Measurements from ENCODE around the gene CD80.
"Not testable (repeated sequence)": the region's sequence is repeated elsewhere in the genome, so short reads cannot be mapped to it uniquely, and the experiment has no call there.

The CD80 gene, protein sequence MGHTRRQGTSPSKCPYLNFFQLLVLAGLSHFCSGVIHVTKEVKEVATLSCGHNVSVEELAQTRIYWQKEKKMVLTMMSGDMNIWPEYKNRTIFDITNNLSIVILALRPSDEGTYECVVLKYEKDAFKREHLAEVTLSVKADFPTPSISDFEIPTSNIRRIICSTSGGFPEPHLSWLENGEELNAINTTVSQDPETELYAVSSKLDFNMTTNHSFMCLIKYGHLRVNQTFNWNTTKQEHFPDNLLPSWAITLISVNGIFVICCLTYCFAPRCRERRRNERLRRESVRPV

GRCh38 chr3:119559441-119559963, at the start of gene CD80:
Gene CD80 (minus strand): TSS chr3:119559614. CDS start chr3:119557728, 1,886 bp downstream.
- no peak for TF ChIP-seq JUND (IDR thresholded peaks at IDR 0.05; ENCODE audit: low read depth)
- in situ Hi-C loops (cut with HindIII; ENCODE audit: low pct_unique_long_range_greater_than_20kb, low sequenced_read_pairs), result no loop called here
- DNase-seq (ENCODE audit: low read depth in 1 of 2, low spot score in 1 of 2), result peak; percentile 33 to 74

DNA sequence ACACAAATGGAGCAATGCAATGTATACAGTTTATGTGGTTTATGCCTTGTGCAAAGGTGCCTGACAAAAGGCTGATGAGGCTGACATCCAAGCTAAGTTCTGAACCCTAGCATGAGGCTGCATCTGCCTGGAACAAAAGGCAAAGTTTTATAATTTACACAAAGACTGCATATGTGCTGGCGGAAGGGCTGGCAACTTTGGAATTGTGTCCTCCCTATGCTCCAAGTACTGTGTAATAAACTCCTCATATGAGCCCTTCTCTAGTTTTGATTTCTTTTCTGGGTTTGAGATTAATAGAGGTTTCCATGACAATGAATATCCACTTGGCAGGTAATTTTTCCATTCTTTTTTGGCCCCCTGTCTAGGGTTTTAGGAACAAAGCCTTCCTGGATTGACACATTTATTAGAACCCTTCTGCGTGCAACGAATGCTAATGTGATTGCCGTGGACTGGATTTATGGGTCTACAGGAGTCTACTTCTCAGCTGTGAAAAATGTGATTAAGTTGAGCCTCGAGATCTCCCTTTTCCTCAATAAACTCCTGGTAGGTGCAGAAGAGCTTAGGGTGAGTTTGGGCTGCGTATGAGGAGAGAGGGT, 49.1 kb upstream of the CD80 start:
- in situ Hi-C loops (cut with HindIII; ENCODE audit: low pct_unique_long_range_greater_than_20kb, low sequenced_read_pairs), result no loop called here
- no peak for DNase-seq (ENCODE audit: low read depth in 1 of 2, low spot score in 1 of 2)
- no peak for TF ChIP-seq JUND (IDR thresholded peaks at IDR 0.05; ENCODE audit: low read depth)

- in situ Hi-C loops (cut with HindIII; ENCODE audit: low pct_unique_long_range_greater_than_20kb, low sequenced_read_pairs), result no loop called here
- no peak for DNase-seq (ENCODE audit: low read depth in 1 of 2, low spot score in 1 of 2)
- no peak for TF ChIP-seq JUND (IDR thresholded peaks at IDR 0.05; ENCODE audit: low read depth)
Observed at GRCh38 chr3:119604878-119605277, 45.5 kb upstream of the CD80 start.

GRCh38 chr3:119602676-119603075, 43.3 kb upstream of the CD80 start:
- DNase-seq (ENCODE audit: low read depth in 1 of 2, low spot score in 1 of 2), result no peak
- no peak for TF ChIP-seq JUND (IDR thresholded peaks at IDR 0.05; ENCODE audit: low read depth)
- in situ Hi-C loops (cut with HindIII; ENCODE audit: low pct_unique_long_range_greater_than_20kb, low sequenced_read_pairs), result no loop called here

GRCh38 chr3:119601154-119601553, 41.7 kb upstream of the CD80 start:
- TF ChIP-seq JUND (IDR thresholded peaks at IDR 0.05; ENCODE audit: low read depth), result no peak
- in situ Hi-C loops (cut with HindIII; ENCODE audit: low pct_unique_long_range_greater_than_20kb, low sequenced_read_pairs), result no loop called here
- DNase-seq (ENCODE audit: low read depth in 1 of 2, low spot score in 1 of 2), result no peak

DNA sequence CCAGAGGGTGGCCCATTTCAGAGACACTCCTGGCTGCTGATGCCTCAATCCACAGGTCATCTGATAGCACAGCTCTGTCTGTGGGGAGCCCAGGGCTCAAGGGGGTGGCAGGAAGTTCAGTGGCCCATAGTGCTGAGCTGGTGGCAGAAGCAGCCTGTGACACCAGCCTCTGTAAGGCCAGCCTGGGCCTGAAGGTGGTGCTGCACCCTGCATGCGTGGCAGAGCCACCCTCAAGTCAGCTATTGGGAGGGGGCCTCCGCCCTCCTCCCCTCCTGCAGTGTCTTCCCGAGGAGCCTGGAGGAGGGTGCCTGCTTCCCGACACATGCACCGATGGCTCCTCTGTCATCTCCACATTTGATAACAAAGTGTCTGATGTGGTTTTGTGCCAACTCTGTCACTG, 41.3 kb upstream of the CD80 start:
- in situ Hi-C loops (cut with HindIII; ENCODE audit: low pct_unique_long_range_greater_than_20kb, low sequenced_read_pairs), result no loop called here
- no peak for TF ChIP-seq JUND (IDR thresholded peaks at IDR 0.05; ENCODE audit: low read depth)
- no peak for DNase-seq (ENCODE audit: low read depth in 1 of 2, low spot score in 1 of 2)

- no peak for TF ChIP-seq JUND (IDR thresholded peaks at IDR 0.05; ENCODE audit: low read depth)
- in situ Hi-C loops (cut with HindIII; ENCODE audit: low pct_unique_long_range_greater_than_20kb, low sequenced_read_pairs), result no loop called here
- DNase-seq (ENCODE audit: low read depth in 1 of 2, low spot score in 1 of 2), result no peak
Observed at GRCh38 chr3:119599558-119600174, 40.3 kb upstream of the CD80 start.

GRCh38 chr3:119598410-119599098, 39.1 kb upstream of the CD80 start:
- in situ Hi-C loops (cut with HindIII; ENCODE audit: low pct_unique_long_range_greater_than_20kb, low sequenced_read_pairs), result no loop called here
- no peak for DNase-seq (ENCODE audit: low read depth in 1 of 2, low spot score in 1 of 2)
- TF ChIP-seq JUND (IDR thresholded peaks at IDR 0.05; ENCODE audit: low read depth), result no peak

DNA sequence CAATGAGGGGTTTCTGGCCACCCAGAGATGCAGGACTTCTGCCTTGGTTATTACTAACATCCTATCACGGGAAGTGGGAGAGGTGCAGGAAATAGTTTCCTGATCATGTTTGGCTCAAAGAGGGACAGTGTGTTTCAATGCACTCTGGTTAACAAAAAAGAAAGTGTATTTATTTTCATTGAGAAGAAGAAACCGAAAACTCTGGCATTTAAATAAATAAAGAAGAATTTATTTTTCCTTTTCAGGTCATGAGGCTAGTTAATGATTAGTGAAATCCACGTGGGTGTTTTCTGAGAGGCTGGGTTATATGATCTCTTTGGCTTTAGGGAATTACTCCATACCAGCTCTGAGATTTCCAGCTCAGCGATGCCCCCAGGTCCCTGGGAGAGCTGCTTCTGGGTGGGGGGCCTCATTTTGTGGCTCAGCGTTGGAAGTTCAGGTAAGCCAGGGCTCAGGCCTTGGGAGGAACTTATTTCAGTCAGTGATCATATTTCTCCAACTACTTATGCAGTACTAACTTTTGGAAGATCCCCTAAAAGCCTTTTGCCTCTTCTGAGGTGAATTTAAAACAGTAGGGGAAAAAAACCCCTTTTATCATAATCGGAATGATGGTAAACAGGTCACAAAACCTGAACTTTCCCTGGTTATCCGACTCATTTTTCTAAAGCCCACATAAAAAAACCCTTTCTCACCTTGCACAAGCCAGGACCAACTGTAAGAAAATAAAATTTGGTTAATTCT, 38.3 kb upstream of the CD80 start, which contains the start of gene PLA1A:
TSS of gene PLA1A (plus strand) at position 338 of the 741 bp plus-strand sequence. CDS start at position 367, 29 bp downstream.
- in situ Hi-C loops (cut with HindIII; ENCODE audit: low pct_unique_long_range_greater_than_20kb, low sequenced_read_pairs), result no loop called here
- DNase-seq (ENCODE audit: low read depth in 1 of 2, low spot score in 1 of 2), result no peak
- TF ChIP-seq JUND (IDR thresholded peaks at IDR 0.05; ENCODE audit: low read depth), result no peak

- in situ Hi-C loops (cut with HindIII; ENCODE audit: low pct_unique_long_range_greater_than_20kb, low sequenced_read_pairs), result no loop called here
- no peak for DNase-seq (ENCODE audit: low read depth in 1 of 2, low spot score in 1 of 2)
- no peak for TF ChIP-seq JUND (IDR thresholded peaks at IDR 0.05; ENCODE audit: low read depth)
Observed at GRCh38 chr3:119596398-119596797, 37.0 kb upstream of the CD80 start.

DNA sequence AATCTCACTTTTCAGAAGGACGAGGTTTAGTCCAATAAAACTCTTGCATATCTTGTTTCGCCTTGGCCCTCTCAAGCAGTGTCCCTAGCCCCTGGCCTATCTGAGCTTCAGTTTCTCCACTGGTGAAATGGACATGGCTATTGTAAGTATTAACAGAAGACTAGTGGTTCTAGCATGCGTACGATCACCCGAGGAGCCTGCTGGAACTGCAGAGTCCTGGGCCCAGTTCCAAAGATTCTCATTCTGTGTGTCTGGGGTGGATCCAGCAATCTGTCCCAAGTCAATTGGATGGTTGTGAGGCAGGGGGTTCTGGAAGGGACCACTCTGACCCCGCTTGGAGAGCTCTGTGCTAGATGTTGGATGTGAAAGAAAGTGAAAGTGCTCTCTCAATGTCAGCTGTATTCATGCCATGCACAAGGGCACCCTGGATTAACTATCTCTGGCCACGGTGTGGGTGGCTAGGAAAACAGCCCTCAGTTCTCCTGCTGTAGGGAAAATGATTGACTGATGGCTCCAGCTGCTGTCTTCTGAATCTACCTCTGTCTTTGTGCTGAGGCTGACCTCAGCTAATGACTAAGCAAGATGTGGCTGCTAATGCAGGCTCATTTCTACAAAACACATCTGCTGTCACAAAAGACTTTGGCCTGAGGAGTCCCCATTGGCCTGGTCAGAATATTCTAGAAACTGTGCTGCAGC, 36.4 kb upstream of the CD80 start:
- no peak for TF ChIP-seq JUND (IDR thresholded peaks at IDR 0.05; ENCODE audit: low read depth)
- DNase-seq (ENCODE audit: low read depth in 1 of 2, low spot score in 1 of 2), result no peak

DNA sequence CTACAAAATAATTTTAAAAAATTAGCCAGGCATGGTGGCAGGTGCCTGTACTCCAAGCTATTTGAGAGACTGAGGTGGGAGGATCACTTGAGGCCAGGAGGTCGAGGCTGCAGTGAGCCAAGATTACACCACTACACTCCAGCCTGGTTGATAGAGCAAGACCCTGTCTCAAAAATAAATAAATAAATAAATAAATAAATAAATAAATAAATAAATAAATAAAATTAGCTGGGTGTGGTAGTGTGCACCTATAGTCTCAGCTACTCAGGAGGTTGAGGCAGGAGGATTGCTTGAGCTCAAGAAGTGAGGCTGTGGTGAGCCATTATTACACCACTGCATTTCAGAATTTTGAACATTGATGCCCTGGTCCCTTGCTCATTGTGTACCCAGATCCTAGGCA, 35.5 kb upstream of the CD80 start:
- DNase-seq (ENCODE audit: low read depth in 1 of 2, low spot score in 1 of 2); in situ Hi-C loops (cut with HindIII; ENCODE audit: low pct_unique_long_range_greater_than_20kb, low sequenced_read_pairs): not testable (repeated sequence)

More for the DNA sequence above, 36.4 kb upstream of the CD80 start:
- in situ Hi-C loops (cut with HindIII; ENCODE audit: low pct_unique_long_range_greater_than_20kb, low sequenced_read_pairs), result no loop called here

Data from T47D (cell line).